ENCODE results near the gene TCERG1L. TPM values are rescaled to one million over a fixed set of nuclear protein-coding genes. Genes with fewer than 3 reads are reported as not detected.

The TCERG1L gene
- total and polyA plus RNA-seq, 4 donors: not detected

DNA sequence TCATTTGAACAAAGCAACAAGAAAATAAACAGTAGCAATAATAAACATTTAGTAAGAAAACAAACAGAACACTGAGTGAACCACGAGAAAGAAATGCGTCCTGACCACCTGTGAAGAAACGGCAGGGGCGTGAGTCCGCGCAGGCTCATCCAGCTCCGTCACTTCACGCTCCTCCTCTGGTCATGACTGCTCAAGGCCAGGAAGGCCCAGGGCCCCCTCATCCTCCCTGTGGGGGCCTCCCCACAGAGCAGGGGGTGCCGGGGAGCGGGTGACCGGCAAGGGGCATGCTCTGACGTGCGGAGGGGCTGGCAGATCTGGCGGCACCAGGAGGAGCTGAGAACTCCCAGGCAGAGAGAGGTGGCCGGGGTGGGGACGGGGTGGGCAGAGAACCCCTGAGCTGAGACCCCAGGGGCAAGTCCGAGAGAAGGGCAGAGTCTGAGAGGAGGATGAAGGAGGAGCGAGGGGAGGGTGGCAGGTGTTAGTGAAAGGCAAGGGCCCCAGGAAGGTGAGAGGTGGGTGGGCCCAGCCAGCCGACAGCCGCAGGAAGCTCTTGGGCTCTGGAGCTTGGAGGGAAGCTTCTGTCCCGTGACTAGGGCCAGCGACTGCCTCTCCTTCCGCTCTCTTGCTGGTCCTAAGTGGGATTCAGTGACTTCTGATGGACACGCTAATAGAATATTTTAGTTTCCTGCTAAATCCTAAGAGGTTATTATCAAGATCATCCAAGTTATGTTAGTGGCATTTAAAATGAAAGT lies 223.9 kb downstream of the TCERG1L start:
- Histone ChIP-seq H3K27ac (ENCODE audit: low read depth in 1 of 2, low read length in 2 of 2) (no peak overlapping the region), H3K36me3 (ENCODE audit: control insufficient read depth in 1 of 2, insufficient read depth in 2 of 2, low read length in 1 of 2) (no peaks in the 10 kb centered on the region), H3K4me1 (ENCODE audit: control insufficient read depth in 1 of 2, insufficient read depth in 2 of 2, low read length in 2 of 2) (no peaks in the 10 kb centered on the region), H3K9me3 (ENCODE audit: control insufficient read depth, low read length) (peaks cover 4% of the 10 kb centered on the region), H3K27me3 (ENCODE audit: control insufficient read depth in 1 of 2, insufficient read depth in 2 of 2, low read length in 1 of 2) (no peaks in the 10 kb centered on the region), H3K4me3 (ENCODE audit: low read length in 2 of 2) (no peak overlapping the region)
- DNase-seq: no peak
- no peak for ATAC-seq (ENCODE audit: low FRiP score)
- 73 to 76% methylated on average over 24 of the region's 24 CpGs for WGBS, 2 donors
- intact Hi-C loops (cut with DNase I): no loop called here

DNA sequence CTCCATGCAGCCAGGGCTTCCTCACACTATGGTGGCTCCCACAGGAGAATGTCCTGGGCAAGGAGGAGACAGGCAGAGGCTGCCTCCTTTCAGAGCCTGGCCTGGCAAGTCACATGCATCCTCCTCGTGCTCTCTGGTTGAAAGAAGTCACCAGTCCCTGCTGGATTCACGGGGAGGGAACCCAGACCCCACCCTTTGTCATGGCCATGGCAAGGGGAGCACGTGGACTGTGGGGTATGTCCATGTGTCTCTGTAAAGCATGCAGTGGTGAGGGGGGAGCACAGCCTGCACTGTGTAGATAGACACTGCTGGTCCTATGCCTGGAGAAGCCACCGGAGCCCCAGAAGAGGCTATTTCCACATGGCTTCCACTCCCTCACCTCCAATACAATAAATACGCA lies 225.0 kb downstream of the TCERG1L start:
- H3K36me3 ChIP-seq (ENCODE audit: control insufficient read depth in 1 of 2, insufficient read depth in 2 of 2, low read length in 1 of 2): no peaks in the 10 kb centered on the region
- H3K4me1 ChIP-seq (ENCODE audit: control insufficient read depth in 1 of 2, insufficient read depth in 2 of 2, low read length in 2 of 2): no peaks in the 10 kb centered on the region
- DNase-seq: no peak
- H3K27me3 ChIP-seq (ENCODE audit: control insufficient read depth in 1 of 2, insufficient read depth in 2 of 2, low read length in 1 of 2): no peaks in the 10 kb centered on the region
- peaks cover 4% of the 10 kb centered on the region for H3K9me3 ChIP-seq (ENCODE audit: control insufficient read depth, low read length)
- H3K4me3 ChIP-seq (ENCODE audit: low read length in 2 of 2): no peak overlapping the region
- no peak overlapping the region for H3K27ac ChIP-seq (ENCODE audit: low read depth in 1 of 2, low read length in 2 of 2)
- WGBS, 2 donors: 90 to 92% methylated on average over 5 of the region's 5 CpGs
- intact Hi-C loops (cut with DNase I): no loop called here
- no peak for ATAC-seq (ENCODE audit: low FRiP score)

DNA sequence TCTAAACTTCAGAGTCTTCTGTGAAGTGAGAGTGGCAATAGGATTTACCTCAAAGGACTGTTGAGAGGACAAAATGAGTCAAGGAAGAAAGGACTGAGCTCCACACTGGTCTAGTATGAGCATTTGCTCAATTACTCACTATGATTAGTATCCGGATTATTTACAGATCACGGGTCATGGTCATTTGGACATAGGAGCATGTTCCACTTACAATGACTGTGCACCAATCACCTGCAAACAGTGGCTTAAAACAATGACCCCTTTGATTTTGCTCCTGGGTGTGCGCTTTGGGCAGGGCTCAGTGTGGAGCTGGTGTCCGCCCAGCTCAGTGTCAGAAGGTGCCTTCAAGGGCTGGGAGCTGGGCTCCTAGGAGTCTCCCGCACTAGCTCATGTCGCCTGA lies 225.4 kb downstream of the TCERG1L start:
- intact Hi-C loops (cut with DNase I): no loop called here

DNA sequence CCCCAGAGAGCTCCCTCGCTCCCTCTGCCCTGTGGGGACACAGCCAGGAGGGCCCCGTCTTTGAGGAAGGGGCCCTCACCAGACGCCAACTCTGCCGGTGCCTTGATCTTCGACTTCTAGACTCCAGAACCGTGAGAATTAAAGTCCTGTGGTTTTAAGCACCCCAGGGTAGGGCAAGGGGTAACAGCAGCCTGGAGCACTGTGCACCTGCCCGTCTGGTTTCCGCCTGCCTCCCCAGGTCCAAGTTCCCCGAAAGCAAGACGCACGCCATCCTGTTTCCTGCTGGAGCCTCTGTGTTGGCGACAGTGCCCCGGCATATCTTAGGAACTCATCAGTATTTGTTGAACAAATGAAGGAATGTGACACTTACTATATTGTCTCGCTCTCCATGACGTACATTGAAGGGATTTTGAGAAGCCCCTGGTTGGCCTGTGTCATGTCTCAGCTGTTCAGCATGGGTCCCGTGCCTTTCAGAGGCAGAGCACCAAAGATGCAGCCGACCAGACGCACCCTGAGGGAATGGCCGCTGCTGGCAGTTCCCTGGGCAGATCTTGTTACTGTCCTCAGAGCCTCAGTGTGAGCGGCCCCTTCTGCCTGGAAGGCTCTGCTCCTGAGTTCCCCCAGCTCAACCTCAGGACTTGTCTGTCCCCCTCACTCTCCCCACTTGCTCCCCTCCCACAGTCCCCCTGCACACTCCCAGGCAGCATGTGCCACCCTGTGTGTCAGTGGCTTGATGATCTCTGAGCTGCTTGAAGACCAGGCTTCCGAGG lies 226.2 kb downstream of the TCERG1L start:
- Histone ChIP-seq H3K27me3 (ENCODE audit: control insufficient read depth in 1 of 2, insufficient read depth in 2 of 2, low read length in 1 of 2) (no peaks in the 10 kb centered on the region), H3K9me3 (ENCODE audit: control insufficient read depth, low read length) (peaks cover 4% of the 10 kb centered on the region), H3K36me3 (ENCODE audit: control insufficient read depth in 1 of 2, insufficient read depth in 2 of 2, low read length in 1 of 2) (no peaks in the 10 kb centered on the region), H3K4me3 (ENCODE audit: low read length in 2 of 2) (no peak overlapping the region), H3K27ac (ENCODE audit: low read depth in 1 of 2, low read length in 2 of 2) (no peak overlapping the region), H3K4me1 (ENCODE audit: control insufficient read depth in 1 of 2, insufficient read depth in 2 of 2, low read length in 2 of 2) (no peaks in the 10 kb centered on the region)
- WGBS, 2 donors: 77 to 84% methylated on average over 21 of the region's 21 CpGs
- DNase-seq (no peak), ATAC-seq (ENCODE audit: low FRiP score) (no peak)
- intact Hi-C loops (cut with DNase I): no loop called here

More for the DNA sequence above, 225.4 kb downstream of the TCERG1L start:
- no peak overlapping the region for H3K4me3 ChIP-seq (ENCODE audit: low read length in 2 of 2)
- peaks cover 4% of the 10 kb centered on the region for H3K9me3 ChIP-seq (ENCODE audit: control insufficient read depth, low read length)
- H3K27ac ChIP-seq (ENCODE audit: low read depth in 1 of 2, low read length in 2 of 2): no peak overlapping the region
- DNase-seq: no peak
- no peaks in the 10 kb centered on the region for H3K27me3 ChIP-seq (ENCODE audit: control insufficient read depth in 1 of 2, insufficient read depth in 2 of 2, low read length in 1 of 2)
- H3K36me3 ChIP-seq (ENCODE audit: control insufficient read depth in 1 of 2, insufficient read depth in 2 of 2, low read length in 1 of 2): no peaks in the 10 kb centered on the region
- H3K4me1 ChIP-seq (ENCODE audit: control insufficient read depth in 1 of 2, insufficient read depth in 2 of 2, low read length in 2 of 2): no peaks in the 10 kb centered on the region
- WGBS, 2 donors: 92 to 98% methylated on average over 6 of the region's 6 CpGs
- ATAC-seq (ENCODE audit: low FRiP score): no peak

DNA sequence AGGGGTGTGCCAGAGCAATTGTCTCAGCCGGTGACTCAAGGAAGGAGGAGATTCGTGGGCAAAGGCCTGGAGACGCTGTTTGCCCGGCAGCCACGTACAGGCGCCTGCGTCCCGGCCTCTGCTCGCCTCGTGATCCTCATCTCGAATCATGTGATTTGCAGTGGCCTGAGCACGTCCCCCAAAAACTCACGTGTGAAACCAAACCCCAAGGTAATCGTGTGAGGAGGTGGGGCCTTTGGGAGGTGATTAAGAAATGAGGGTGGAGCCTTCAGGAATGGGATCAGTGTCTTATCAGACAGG lies 226.8 kb downstream of the TCERG1L start:
- Histone ChIP-seq H3K4me3 (ENCODE audit: low read length in 2 of 2) (no peak overlapping the region), H3K9me3 (ENCODE audit: control insufficient read depth, low read length) (peaks cover 4% of the 10 kb centered on the region), H3K4me1 (ENCODE audit: control insufficient read depth in 1 of 2, insufficient read depth in 2 of 2, low read length in 2 of 2) (no peaks in the 10 kb centered on the region), H3K36me3 (ENCODE audit: control insufficient read depth in 1 of 2, insufficient read depth in 2 of 2, low read length in 1 of 2) (no peaks in the 10 kb centered on the region), H3K27me3 (ENCODE audit: control insufficient read depth in 1 of 2, insufficient read depth in 2 of 2, low read length in 1 of 2) (no peaks in the 10 kb centered on the region), H3K27ac (ENCODE audit: low read depth in 1 of 2, low read length in 2 of 2) (no peak overlapping the region)
- intact Hi-C loops (cut with DNase I): no loop called here
- 83 to 88% methylated on average over 14 of the region's 14 CpGs for WGBS, 2 donors
- DNase-seq (no peak), ATAC-seq (ENCODE audit: low FRiP score) (no peak)

DNA sequence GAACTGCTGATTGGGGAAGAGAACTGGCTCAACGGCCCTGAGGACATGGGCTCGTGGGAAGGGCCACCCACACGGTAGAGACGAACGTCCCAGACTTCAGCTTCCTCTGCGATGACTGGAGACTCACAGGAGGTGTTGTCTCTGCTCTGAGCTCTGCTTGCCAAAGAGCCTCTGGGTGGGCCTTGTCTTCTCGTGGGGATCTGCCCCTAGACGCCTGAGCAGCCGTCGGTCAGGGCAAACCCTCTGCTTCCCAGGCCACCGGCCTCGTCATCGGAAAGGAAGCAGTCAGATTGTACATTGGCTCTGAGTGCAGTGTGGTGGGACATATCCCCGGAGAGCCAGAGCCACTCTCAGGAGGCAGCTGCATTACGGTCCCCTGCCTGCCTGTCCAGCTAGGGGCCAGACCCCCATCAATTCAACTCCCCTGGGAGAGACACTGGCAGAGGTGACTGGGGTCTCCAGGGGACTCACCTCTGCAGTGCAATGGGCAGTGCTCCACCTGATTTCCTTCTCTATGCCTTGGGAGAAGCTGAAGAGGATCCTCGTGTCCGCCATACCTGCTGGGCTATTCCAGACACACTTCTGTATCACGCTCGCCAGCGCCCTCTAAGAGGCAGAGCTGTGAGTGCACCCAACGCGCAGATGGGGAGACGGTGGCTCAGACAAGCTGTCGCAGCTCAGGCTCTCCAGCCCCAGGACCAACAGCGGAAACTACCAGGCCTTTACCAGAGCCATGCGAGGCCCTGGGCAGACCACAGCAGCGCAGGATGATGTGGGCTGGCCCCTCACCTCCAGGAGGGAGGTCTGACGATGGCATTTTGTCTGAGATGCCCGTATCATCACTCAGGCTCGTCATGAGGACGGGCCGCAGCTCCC lies 227.4 kb downstream of the TCERG1L start:
- ATAC-seq (ENCODE audit: low FRiP score): no peak

DNA sequence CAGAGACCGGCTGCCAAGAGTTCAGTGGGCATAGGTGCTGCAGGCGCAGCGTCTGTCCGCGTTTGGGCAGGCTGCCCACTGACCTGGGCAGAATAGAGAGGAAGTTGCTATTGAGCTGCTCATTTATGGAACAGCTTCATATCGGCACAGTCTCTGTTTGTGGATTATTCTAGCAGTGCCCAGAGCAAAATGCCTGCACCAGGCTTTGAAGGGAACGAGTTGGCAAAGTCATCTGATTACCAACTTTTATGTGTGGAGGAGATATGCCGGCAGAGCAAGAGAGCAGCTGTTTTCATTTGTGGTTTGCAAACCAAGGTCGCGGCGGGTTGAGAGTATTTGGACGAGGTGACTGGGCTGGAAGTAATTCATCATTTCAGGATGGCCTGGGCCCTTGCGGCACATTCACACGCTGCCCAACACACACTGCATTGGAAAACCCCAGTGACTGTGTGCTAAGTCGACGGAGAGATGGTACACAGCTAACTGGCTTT lies 228.5 kb downstream of the TCERG1L start:
- H3K4me3 ChIP-seq (ENCODE audit: low read length in 2 of 2): no peak overlapping the region
- H3K36me3 ChIP-seq (ENCODE audit: control insufficient read depth in 1 of 2, insufficient read depth in 2 of 2, low read length in 1 of 2): no peaks in the 10 kb centered on the region
- no peak overlapping the region for H3K27ac ChIP-seq (ENCODE audit: low read depth in 1 of 2, low read length in 2 of 2)
- DNase-seq: no peak
- ATAC-seq (ENCODE audit: low FRiP score): no peak
- intact Hi-C loops (cut with DNase I): no loop called here
- no peaks in the 10 kb centered on the region for H3K4me1 ChIP-seq (ENCODE audit: control insufficient read depth in 1 of 2, insufficient read depth in 2 of 2, low read length in 2 of 2)
- H3K9me3 ChIP-seq (ENCODE audit: control insufficient read depth, low read length): peaks cover 4% of the 10 kb centered on the region
- WGBS, 2 donors: 14 to 16% methylated on average over 16 of the region's 16 CpGs
- H3K27me3 ChIP-seq (ENCODE audit: control insufficient read depth in 1 of 2, insufficient read depth in 2 of 2, low read length in 1 of 2): no peaks in the 10 kb centered on the region

More for the DNA sequence above, 227.4 kb downstream of the TCERG1L start:
- Histone ChIP-seq H3K36me3 (ENCODE audit: control insufficient read depth in 1 of 2, insufficient read depth in 2 of 2, low read length in 1 of 2) (no peaks in the 10 kb centered on the region), H3K9me3 (ENCODE audit: control insufficient read depth, low read length) (peaks cover 4% of the 10 kb centered on the region), H3K27me3 (ENCODE audit: control insufficient read depth in 1 of 2, insufficient read depth in 2 of 2, low read length in 1 of 2) (no peaks in the 10 kb centered on the region), H3K27ac (ENCODE audit: low read depth in 1 of 2, low read length in 2 of 2) (no peak overlapping the region), H3K4me1 (ENCODE audit: control insufficient read depth in 1 of 2, insufficient read depth in 2 of 2, low read length in 2 of 2) (no peaks in the 10 kb centered on the region), H3K4me3 (ENCODE audit: low read length in 2 of 2) (no peak overlapping the region)
- WGBS, 2 donors: 66 to 71% methylated on average over 32 of the region's 32 CpGs
- intact Hi-C loops (cut with DNase I): no loop called here
- DNase-seq: no peak

DNA sequence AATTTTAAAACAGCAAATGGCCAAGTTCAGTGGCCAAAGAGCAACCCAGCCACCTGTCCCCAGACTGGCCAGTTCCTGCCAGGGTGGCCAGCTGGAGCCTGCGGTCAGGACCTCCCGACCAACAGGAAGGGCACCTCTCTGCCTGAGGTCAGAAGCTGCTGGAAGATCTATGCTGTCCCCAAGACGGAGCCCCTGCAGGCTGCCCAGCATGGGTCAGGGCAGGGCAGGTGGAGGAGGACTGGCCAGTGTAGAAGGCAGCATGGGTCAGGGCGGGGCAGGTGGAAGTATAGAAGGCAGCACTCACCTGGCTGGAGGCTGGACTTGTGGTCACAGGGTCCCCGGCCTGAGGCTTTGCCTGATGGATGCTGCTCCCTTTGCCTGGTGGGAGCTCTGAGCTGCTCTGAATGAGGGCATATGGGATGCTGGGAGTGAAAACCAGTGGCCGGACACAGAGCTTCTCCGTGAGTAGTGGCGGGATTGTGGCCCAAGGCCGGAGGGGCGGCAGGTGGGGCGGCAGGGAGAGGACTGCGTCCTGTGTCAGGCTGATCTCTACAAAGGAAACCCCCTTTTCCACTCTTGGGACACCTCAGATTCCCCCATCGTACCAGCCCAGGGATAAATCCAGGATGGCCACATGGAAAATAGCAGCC lies 229.2 kb downstream of the TCERG1L start:
- Histone ChIP-seq H3K4me3 (ENCODE audit: low read length in 2 of 2) (no peak overlapping the region), H3K27ac (ENCODE audit: low read depth in 1 of 2, low read length in 2 of 2) (no peak overlapping the region), H3K27me3 (ENCODE audit: control insufficient read depth in 1 of 2, insufficient read depth in 2 of 2, low read length in 1 of 2) (no peaks in the 10 kb centered on the region), H3K4me1 (ENCODE audit: control insufficient read depth in 1 of 2, insufficient read depth in 2 of 2, low read length in 2 of 2) (no peaks in the 10 kb centered on the region), H3K9me3 (ENCODE audit: control insufficient read depth, low read length) (peaks cover 4% of the 10 kb centered on the region), H3K36me3 (ENCODE audit: control insufficient read depth in 1 of 2, insufficient read depth in 2 of 2, low read length in 1 of 2) (no peaks in the 10 kb centered on the region)
- 90 to 95% methylated on average over 12 to 13 of the region's 13 CpGs for WGBS, 2 donors
- ATAC-seq (ENCODE audit: low FRiP score) (no peak), DNase-seq (no peak)
- intact Hi-C loops (cut with DNase I): no loop called here
